ENCODE data around the gene IL7R.

The IL7R gene

DNA sequence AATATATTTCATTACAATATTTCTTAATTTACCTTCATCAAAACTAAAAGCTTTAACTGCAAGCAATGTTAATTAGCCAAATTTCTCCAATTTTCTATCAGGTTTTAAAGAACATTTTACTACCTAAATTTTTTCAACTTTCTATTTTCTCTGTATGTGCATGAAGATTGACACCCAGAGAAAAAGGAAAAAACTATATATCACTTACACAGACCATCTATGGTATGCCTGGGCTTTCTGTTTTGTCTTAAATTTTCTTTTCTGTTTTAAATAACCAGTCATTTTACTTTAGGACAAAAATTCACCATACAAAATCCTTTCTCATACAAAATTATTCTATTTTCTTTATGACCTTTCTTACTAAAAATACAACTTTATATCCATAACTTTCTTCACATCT is 13.8 kb upstream of the IL7R start:
- no peak for TF ChIP-seq NFIC (IDR thresholded peaks at IDR 0.05)
- TF ChIP-seq, protein P1, sequence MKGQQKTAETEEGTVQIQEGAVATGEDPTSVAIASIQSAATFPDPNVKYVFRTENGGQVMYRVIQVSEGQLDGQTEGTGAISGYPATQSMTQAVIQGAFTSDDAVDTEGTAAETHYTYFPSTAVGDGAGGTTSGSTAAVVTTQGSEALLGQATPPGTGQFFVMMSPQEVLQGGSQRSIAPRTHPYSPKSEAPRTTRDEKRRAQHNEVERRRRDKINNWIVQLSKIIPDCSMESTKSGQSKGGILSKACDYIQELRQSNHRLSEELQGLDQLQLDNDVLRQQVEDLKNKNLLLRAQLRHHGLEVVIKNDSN (IDR thresholded peaks at IDR 0.05) = no peak
- TF ChIP-seq ZBTB7A (IDR thresholded peaks at IDR 0.05; ENCODE audit: low read depth) = no peak
- TF ChIP-seq TAF1 (IDR thresholded peaks at IDR 0.05; ENCODE audit: low read depth) = no peak
- TF ChIP-seq FOXM1 (IDR thresholded peaks at IDR 0.05; ENCODE audit: borderline replicate concordance, low read depth) = no peak
- TF ChIP-seq, protein P2, sequence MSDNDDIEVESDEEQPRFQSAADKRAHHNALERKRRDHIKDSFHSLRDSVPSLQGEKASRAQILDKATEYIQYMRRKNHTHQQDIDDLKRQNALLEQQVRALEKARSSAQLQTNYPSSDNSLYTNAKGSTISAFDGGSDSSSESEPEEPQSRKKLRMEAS (IDR thresholded peaks at IDR 0.05) = no peak
- TF ChIP-seq, protein P3, sequence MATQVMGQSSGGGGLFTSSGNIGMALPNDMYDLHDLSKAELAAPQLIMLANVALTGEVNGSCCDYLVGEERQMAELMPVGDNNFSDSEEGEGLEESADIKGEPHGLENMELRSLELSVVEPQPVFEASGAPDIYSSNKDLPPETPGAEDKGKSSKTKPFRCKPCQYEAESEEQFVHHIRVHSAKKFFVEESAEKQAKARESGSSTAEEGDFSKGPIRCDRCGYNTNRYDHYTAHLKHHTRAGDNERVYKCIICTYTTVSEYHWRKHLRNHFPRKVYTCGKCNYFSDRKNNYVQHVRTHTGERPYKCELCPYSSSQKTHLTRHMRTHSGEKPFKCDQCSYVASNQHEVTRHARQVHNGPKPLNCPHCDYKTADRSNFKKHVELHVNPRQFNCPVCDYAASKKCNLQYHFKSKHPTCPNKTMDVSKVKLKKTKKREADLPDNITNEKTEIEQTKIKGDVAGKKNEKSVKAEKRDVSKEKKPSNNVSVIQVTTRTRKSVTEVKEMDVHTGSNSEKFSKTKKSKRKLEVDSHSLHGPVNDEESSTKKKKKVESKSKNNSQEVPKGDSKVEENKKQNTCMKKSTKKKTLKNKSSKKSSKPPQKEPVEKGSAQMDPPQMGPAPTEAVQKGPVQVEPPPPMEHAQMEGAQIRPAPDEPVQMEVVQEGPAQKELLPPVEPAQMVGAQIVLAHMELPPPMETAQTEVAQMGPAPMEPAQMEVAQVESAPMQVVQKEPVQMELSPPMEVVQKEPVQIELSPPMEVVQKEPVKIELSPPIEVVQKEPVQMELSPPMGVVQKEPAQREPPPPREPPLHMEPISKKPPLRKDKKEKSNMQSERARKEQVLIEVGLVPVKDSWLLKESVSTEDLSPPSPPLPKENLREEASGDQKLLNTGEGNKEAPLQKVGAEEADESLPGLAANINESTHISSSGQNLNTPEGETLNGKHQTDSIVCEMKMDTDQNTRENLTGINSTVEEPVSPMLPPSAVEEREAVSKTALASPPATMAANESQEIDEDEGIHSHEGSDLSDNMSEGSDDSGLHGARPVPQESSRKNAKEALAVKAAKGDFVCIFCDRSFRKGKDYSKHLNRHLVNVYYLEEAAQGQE (IDR thresholded peaks at IDR 0.05; ENCODE audit: low read depth) = no peak
- TF ChIP-seq YY1 (IDR thresholded peaks at IDR 0.05; ENCODE audit: low read depth) = no peak
- TF ChIP-seq EGR1 (IDR thresholded peaks at IDR 0.05) = no peak
- no peak for TF ChIP-seq TCF12 (IDR thresholded peaks at IDR 0.05; ENCODE audit: low read depth)
- TF ChIP-seq CREB1 (IDR thresholded peaks at IDR 0.05; ENCODE audit: low read depth) = no peak
- TF ChIP-seq EP300 (IDR thresholded peaks at IDR 0.05; ENCODE audit: borderline replicate concordance) = no peak
- no peak for TF ChIP-seq RAD21 (IDR thresholded peaks at IDR 0.05; ENCODE audit: low read depth)
- TF ChIP-seq TEAD4 (IDR thresholded peaks at IDR 0.05) = no peak
- no peak for TF ChIP-seq CEBPB (IDR thresholded peaks at IDR 0.05)

DNA sequence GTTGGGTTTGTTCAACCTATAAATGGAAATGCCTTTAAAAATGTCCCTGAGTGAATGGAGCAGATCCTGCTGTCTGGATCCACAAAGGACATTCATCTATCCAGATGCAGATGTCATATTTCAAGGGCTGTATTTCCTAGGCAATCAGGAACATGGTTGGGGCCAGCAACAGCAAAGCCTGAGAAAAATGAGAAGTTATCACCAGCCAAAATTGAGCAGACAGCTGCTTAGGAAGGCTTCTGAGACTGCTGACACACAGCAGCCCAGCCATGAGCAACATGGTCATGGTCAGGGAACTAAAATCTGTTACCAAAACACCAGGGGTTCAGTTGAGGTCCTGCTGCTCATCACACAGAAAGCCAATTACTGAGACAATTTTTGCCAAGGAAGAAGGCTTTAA is 9.2 kb upstream of the IL7R start:
- no peak for TF ChIP-seq YY1 (IDR thresholded peaks at IDR 0.05; ENCODE audit: low read depth)
- no peak for TF ChIP-seq RAD21 (IDR thresholded peaks at IDR 0.05; ENCODE audit: low read depth)
- no peak for TF ChIP-seq TCF12 (IDR thresholded peaks at IDR 0.05; ENCODE audit: low read depth)
- no peak for TF ChIP-seq FOXM1 (IDR thresholded peaks at IDR 0.05; ENCODE audit: borderline replicate concordance, low read depth)
- TF ChIP-seq, protein P2 (IDR thresholded peaks at IDR 0.05) = no peak
- TF ChIP-seq CEBPB (IDR thresholded peaks at IDR 0.05) = no peak
- no peak for TF ChIP-seq NFIC (IDR thresholded peaks at IDR 0.05)
- no peak for TF ChIP-seq TAF1 (IDR thresholded peaks at IDR 0.05; ENCODE audit: low read depth)
- TF ChIP-seq, protein P3 (IDR thresholded peaks at IDR 0.05; ENCODE audit: low read depth) = no peak
- TF ChIP-seq EP300 (IDR thresholded peaks at IDR 0.05; ENCODE audit: borderline replicate concordance) = no peak
- TF ChIP-seq, protein P1 (IDR thresholded peaks at IDR 0.05) = no peak
- TF ChIP-seq EGR1 (IDR thresholded peaks at IDR 0.05) = no peak
- TF ChIP-seq TEAD4 (IDR thresholded peaks at IDR 0.05) = no peak
- TF ChIP-seq ZBTB7A (IDR thresholded peaks at IDR 0.05; ENCODE audit: low read depth) = no peak
- TF ChIP-seq CREB1 (IDR thresholded peaks at IDR 0.05; ENCODE audit: low read depth) = no peak

DNA sequence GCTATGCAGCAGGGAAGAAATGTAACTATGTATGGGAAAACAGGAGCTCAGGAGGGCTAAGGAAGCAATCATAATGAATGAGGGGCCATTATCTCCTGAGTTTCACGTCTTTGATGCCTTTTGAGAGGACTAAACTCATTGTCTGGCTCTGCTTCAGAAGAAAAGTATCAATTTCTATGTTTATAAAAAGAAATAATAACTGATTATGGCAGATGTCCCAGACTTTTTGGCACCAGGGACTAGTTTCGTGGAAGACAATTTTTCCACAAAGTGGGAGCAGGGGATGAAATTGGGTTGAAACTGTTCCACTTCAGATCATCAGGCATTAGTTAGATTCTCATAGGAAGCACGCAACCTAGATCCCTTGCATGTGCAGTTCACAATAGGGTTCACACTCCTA is 8.7 kb upstream of the IL7R start:
- TF ChIP-seq TAF1 (IDR thresholded peaks at IDR 0.05; ENCODE audit: low read depth) (no peak), ZBTB7A (IDR thresholded peaks at IDR 0.05; ENCODE audit: low read depth) (no peak), YY1 (IDR thresholded peaks at IDR 0.05; ENCODE audit: low read depth) (no peak), TEAD4 (IDR thresholded peaks at IDR 0.05) (no peak), CREB1 (IDR thresholded peaks at IDR 0.05; ENCODE audit: low read depth) (no peak), RAD21 (IDR thresholded peaks at IDR 0.05; ENCODE audit: low read depth) (no peak), EP300 (IDR thresholded peaks at IDR 0.05; ENCODE audit: borderline replicate concordance) (no peak), CEBPB (IDR thresholded peaks at IDR 0.05) (no peak), TCF12 (IDR thresholded peaks at IDR 0.05; ENCODE audit: low read depth) (no peak), EGR1 (IDR thresholded peaks at IDR 0.05) (no peak), NFIC (IDR thresholded peaks at IDR 0.05) (no peak), FOXM1 (IDR thresholded peaks at IDR 0.05; ENCODE audit: borderline replicate concordance, low read depth) (no peak)
- TF ChIP-seq, protein P1 (IDR thresholded peaks at IDR 0.05) = no peak
- TF ChIP-seq, protein P2 (IDR thresholded peaks at IDR 0.05) = no peak
- TF ChIP-seq, protein P3 (IDR thresholded peaks at IDR 0.05; ENCODE audit: low read depth) = no peak

Data from Ishikawa (cell line).